ENCODE measurements around the gene CD9.

DNA sequence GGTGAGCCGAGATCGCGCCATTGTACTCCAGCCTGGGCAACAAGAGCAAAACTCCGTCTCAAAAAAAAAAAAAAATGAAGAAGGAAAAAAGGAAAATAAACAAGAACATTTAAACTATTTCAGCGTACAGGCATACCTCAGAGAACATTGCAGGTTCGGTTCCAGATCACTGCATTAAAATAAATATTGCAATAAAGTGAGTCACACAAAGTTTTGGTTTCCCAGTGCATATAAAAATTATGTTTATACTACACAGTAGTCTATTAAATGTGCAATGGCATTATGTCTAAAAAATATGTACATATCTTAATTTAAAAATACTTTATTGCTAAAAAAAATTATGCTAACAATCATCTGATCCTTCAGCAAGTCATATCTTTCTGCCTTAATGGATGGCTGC, 56.8 kb downstream of the CD9 start:
- no peak for TF ChIP-seq POLR2A (IDR thresholded peaks at IDR 0.05; ENCODE audit: low read length)
- TF ChIP-seq GATA1 (IDR thresholded peaks at IDR 0.05; ENCODE audit: low read depth, low read length): no peak

Data from erythroblast (primary cell).